PFSK-1 (cell line): ENCODE measurements around the gene B4GAT1.

ENCODE experiments used
- FOXP2 ChIP-seq: optimal IDR thresholded peaks from 2 replicates; pipeline ENCODE3; 2011; ENCODE audit warnings: borderline replicate concordance, control low read depth, inconsistent platforms; ENCODE audit not compliant: insufficient read depth; ENCODE audit errors: extremely low read length, extremely low read depth
- POLR2AphosphoS5 ChIP-seq: IDR thresholded peaks from 2 replicates; pipeline ENCODE4 v1.6.1; 2012; ENCODE audit warnings: low read depth, mild to moderate bottlenecking, control low read depth, low read length, moderate library complexity
- SIN3A ChIP-seq: IDR thresholded peaks from 2 replicates; pipeline ENCODE4 v1.6.1; 2012; ENCODE audit warnings: mild to moderate bottlenecking, low read length, moderate library complexity, borderline replicate concordance; ENCODE audit not compliant: insufficient read depth
- TAF1 ChIP-seq: IDR thresholded peaks from 2 replicates; pipeline ENCODE4 v1.6.1; 2012; ENCODE audit warnings: low read length, control low read depth, borderline replicate concordance; ENCODE audit not compliant: insufficient read depth
- TF ChIP-seq, protein P1 (sequence below), 2 experiments: IDR thresholded peaks; 2 replicates each; pipeline versions ENCODE4 v1.6.1 to v1.8.0; 2011 to 2012; ENCODE audit warnings: low read depth in 2 of 2, low read length in 2 of 2, control low read depth in 1 of 2, inconsistent platforms in 1 of 2, mild to moderate bottlenecking in 1 of 2, moderate library complexity in 1 of 2; ENCODE audit not compliant: insufficient read depth in 1 of 2

B4GAT1 gene

DNA sequence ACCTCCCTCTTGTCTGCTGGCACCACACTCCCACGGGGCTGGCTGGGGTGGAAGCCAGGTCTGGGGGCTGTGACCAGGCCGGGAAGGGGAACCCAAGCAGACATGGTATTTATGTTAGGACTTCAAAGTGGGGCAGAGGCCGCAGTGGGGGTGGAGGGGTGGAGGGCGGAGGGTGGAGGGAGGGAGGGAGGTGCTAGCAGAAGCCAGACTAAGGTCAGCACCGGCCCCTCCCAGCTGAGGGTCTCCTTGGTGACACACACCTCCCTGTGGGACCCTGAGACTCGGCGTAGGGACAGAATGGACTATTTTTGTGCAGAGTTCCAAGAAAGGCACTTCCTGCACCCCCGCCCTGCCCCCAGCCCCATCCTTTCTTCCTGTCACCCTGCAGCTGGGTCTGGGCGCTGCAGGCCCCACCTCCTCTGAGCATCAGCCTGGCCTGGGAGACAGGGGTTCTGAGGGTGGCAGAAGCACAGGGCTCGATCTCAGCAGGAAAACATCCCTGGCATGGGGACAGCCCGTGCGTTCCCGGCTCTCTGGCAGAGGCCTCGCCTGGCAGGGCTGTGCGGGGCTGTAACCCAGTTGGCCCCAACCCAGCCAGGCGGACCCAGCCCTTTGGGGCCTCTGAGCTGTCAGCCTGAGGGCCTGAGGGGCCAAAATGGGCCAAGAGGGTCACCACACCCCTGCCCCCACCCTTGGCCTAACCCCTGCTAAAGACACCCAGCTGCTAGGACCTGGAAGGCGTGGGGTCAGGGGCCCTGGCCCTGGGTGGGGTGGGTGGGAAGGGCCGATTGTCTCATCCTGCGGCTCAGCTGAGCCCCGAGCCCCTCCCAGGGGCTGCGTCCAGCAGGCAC, 20.9 kb downstream of the B4GAT1 start:
- TF ChIP-seq, protein P1, sequence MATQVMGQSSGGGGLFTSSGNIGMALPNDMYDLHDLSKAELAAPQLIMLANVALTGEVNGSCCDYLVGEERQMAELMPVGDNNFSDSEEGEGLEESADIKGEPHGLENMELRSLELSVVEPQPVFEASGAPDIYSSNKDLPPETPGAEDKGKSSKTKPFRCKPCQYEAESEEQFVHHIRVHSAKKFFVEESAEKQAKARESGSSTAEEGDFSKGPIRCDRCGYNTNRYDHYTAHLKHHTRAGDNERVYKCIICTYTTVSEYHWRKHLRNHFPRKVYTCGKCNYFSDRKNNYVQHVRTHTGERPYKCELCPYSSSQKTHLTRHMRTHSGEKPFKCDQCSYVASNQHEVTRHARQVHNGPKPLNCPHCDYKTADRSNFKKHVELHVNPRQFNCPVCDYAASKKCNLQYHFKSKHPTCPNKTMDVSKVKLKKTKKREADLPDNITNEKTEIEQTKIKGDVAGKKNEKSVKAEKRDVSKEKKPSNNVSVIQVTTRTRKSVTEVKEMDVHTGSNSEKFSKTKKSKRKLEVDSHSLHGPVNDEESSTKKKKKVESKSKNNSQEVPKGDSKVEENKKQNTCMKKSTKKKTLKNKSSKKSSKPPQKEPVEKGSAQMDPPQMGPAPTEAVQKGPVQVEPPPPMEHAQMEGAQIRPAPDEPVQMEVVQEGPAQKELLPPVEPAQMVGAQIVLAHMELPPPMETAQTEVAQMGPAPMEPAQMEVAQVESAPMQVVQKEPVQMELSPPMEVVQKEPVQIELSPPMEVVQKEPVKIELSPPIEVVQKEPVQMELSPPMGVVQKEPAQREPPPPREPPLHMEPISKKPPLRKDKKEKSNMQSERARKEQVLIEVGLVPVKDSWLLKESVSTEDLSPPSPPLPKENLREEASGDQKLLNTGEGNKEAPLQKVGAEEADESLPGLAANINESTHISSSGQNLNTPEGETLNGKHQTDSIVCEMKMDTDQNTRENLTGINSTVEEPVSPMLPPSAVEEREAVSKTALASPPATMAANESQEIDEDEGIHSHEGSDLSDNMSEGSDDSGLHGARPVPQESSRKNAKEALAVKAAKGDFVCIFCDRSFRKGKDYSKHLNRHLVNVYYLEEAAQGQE (IDR thresholded peaks at IDR 0.05; ENCODE audit: insufficient read depth in 1 of 2, low read depth in 2 of 2, low read length in 2 of 2) = no peak
- TF ChIP-seq FOXP2 (no peak), SIN3A (no peak), TAF1 (no peak), POLR2AphosphoS5 (no peak)

DNA sequence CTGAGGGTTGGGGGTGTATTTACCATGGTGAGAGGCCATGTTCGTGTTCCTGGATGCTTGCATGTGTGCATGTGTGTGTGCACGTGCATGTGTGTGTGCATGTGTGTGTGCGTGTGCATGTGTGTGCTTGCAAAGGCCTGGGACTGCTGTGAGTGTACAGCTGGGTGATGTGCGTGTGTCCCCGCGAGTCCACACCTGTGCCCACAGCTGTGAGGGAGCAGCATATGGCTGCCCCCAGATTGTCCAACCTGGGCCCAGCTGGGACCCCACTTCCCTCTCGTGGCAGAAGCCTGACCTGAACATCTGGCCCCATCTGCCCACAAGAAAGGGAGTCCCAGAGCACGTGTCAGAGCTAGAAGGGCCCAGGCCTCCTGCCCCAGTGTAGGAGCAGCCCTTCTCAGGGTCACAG, 22.2 kb downstream of the B4GAT1 start:
- TF ChIP-seq POLR2AphosphoS5 (no peak), SIN3A (no peak), TAF1 (no peak), FOXP2 (no peak)
- TF ChIP-seq, protein P1 (IDR thresholded peaks at IDR 0.05; ENCODE audit: insufficient read depth in 1 of 2, low read depth in 2 of 2, low read length in 2 of 2) = no peak

DNA sequence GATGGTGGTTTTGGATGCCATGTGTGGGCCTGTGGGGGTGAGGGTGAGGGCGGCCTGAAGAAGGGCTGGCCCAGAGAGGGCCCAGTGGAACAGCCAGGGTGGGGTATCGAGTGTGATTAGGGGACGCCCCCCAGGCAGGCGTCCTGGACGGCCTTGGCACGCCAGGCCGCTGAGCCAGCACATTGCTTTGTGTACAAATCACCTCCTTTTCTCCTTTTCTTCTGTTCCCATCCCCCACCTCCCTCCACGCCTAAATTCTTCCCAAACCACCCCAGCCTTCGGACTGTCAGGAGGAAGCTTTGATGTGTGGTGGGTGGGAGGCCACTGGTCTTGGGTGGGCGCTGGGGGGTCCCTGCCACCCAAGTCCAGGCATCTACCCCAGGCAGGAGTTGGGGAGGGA, 22.8 kb downstream of the B4GAT1 start:
- no peak for TF ChIP-seq TAF1
- TF ChIP-seq, protein P1 (IDR thresholded peaks at IDR 0.05; ENCODE audit: insufficient read depth in 1 of 2, low read depth in 2 of 2, low read length in 2 of 2) = no peak
- TF ChIP-seq POLR2AphosphoS5 = no peak
- TF ChIP-seq FOXP2 = no peak
- no peak for TF ChIP-seq SIN3A

DNA sequence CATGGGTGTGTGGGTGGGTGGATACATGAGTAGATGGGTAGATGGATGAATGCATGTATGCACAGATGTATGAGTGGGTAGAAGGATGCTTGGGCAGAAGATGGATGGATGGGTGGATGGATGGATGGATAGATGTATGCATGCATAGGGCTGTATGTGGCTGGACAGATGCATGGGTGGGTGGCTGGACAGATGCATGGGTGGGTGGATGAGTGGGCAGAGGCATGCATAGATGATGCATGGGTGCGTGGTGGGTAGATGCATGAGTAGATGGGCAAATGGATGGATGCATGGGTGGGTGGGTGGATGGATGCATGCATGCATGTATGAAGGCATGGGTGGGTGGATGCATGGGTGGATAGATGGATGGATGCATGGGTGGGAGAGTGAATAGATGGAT, 23.7 kb downstream of the B4GAT1 start:
- TF ChIP-seq TAF1 (no peak), FOXP2 (no peak), SIN3A (no peak), POLR2AphosphoS5 (no peak)
- TF ChIP-seq, protein P1 (IDR thresholded peaks at IDR 0.05; ENCODE audit: insufficient read depth in 1 of 2, low read depth in 2 of 2, low read length in 2 of 2) = no peak
